Muscle of leg (tissue), 11 donors: ENCODE measurements around the gene MMP14. TPM values are rescaled to one million over a fixed set of nuclear protein-coding genes. Genes with fewer than 3 reads are reported as not detected.

Experiments used
- DNase-seq: peaks from one replicate; pipeline ENCODE4 v3.0.0; 2013
- H3K27ac ChIP-seq: one replicate; pipeline ENCODE4 v1.5.1; 2013; ENCODE audit warnings: mild to moderate bottlenecking, low read length, control low read depth
- H3K27me3 ChIP-seq: one replicate; pipeline ENCODE4 v1.6.1; 2013; ENCODE audit warnings: low read length; ENCODE audit not compliant: control insufficient read depth, insufficient read depth
- H3K36me3 ChIP-seq: one replicate; pipeline ENCODE4 v1.6.1; 2013; ENCODE audit warnings: low read length; ENCODE audit not compliant: control insufficient read depth, insufficient read depth
- H3K4me1 ChIP-seq: one replicate; pipeline ENCODE4 v1.6.1; 2013; ENCODE audit warnings: low read length; ENCODE audit not compliant: control insufficient read depth, insufficient read depth
- H3K4me3 ChIP-seq: one replicate; pipeline ENCODE4 v1.5.1; 2013; ENCODE audit warnings: low read length, control low read depth
- H3K9me3 ChIP-seq: replicated peaks from 2 replicates; pipeline ENCODE4 v1.6.1; 2013; ENCODE audit warnings: low read depth, low read length; ENCODE audit not compliant: control insufficient read depth
- WGBS: methylation state at CpG from one replicate; pipeline ENCODE4 v1.1.5; 2013; ENCODE audit warnings: missing lambda C conversion rate; ENCODE audit not compliant: insufficient coverage; 5-methylcytosine and 5-hydroxymethylcytosine counted together
- polyA plus RNA-seq, 8 donors: library from polyadenylated mRNA; unstranded; fragments of 120-200 nt; gene quantifications; one replicate each; pipeline versions ENCODE4 v1.2.1 to v1.2.3, GENCODE V29; 2013; ENCODE audit warnings: inconsistent platforms in 1 of 8, low replicate concordance in 1 of 8; ENCODE audit not compliant: insufficient read length in 8 of 8, insufficient read depth in 1 of 8
- total RNA-seq: library from RNA; stranded (reverse); fragments of 120-200 nt; gene quantifications from one replicate; pipeline ENCODE4 v1.2.4, GENCODE V29; 2013

Gene MMP14
- total and polyA plus RNA-seq, 9 donors: 108 to 315 (median 198) TPM

DNA sequence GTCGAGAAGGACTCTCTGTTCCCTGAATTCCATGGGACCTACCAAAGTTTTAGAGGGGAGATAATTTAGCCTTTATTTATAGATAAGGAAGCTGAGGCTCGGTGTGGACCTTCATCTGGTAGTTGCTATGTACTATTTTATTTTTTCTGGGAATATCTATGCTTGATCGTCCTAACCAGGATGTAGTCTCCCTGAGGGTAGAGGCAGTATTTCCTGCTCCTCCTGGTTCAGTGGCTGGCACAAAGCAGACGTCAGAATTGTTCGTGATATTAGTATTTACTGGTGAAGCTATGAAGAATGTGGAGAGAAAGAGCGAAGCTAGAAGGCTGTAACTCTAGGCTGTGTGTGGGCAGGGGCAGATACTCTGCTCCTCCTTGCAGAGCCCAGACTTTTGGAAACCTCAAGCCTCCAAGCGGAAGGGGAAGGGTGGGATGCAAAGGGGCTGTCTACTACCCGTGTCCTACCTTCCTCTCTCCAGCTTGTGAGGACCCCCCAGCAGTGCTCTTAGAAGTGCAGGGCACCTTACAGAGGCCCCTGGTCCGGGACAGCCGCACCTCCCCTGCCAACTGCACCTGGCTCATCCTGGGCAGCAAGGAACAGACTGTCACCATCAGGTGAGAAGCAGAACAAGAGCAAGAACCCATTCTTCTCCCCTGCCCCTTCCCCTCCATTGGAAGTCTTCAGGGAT is 36.6 kb downstream of the MMP14 start:
- no peak for DNase-seq
- H3K4me1 ChIP-seq: peaks cover 14% of the 10 kb centered on the region
- H3K36me3 ChIP-seq: peaks cover 46% of the 10 kb centered on the region
- no peaks in the 10 kb centered on the region for H3K27me3 ChIP-seq
- WGBS: 47% methylated on average over 6 of the region's 10 CpGs
- no peaks in the 10 kb centered on the region for H3K9me3 ChIP-seq
- peak overlapping the region; percentile 87 for H3K4me3 ChIP-seq
- H3K27ac ChIP-seq: peak overlapping the region; percentile 97

DNA sequence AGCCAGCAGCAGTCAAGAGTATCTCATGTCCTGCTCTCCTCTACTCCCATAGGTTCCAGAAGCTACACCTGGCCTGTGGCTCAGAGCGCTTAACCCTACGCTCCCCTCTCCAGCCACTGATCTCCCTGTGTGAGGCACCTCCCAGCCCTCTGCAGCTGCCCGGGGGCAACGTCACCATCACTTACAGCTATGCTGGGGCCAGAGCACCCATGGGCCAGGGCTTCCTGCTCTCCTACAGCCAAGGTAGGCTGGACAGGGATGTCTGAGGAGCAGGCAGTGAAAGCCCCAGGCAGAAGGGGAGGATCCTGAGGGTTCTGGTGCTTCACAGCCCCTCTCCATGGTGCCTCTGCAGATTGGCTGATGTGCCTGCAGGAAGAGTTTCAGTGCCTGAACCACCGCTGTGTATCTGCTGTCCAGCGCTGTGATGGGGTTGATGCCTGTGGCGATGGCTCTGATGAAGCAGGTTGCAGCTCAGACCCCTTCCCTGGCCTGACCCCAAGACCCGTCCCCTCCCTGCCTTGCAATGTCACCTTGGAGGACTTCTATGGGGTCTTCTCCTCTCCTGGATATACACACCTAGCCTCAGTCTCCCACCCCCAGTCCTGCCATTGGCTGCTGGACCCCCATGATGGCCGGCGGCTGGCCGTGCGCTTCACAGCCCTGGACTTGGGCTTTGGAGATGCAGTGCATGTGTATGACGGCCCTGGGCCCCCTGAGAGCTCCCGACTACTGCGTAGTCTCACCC is 38.8 kb downstream of the MMP14 start:
- Histone ChIP-seq H3K27ac (no peak overlapping the region), H3K36me3 (peaks cover 54% of the 10 kb centered on the region), H3K27me3 (no peaks in the 10 kb centered on the region), H3K4me1 (peaks cover 14% of the 10 kb centered on the region), H3K9me3 (no peaks in the 10 kb centered on the region), H3K4me3 (no peak overlapping the region)
- DNase-seq: no peak
- WGBS: 89% methylated on average over 15 of the region's 15 CpGs

DNA sequence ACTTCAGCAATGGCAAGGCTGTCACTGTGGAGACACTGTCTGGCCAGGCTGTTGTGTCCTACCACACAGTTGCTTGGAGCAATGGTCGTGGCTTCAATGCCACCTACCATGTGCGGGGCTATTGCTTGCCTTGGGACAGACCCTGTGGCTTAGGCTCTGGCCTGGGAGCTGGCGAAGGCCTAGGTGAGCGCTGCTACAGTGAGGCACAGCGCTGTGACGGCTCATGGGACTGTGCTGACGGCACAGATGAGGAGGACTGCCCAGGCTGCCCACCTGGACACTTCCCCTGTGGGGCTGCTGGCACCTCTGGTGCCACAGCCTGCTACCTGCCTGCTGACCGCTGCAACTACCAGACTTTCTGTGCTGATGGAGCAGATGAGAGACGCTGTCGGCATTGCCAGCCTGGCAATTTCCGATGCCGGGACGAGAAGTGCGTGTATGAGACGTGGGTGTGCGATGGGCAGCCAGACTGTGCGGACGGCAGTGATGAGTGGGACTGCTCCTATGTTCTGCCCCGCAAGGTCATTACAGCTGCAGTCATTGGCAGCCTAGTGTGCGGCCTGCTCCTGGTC is 39.4 kb downstream of the MMP14 start:
- H3K9me3 ChIP-seq: no peaks in the 10 kb centered on the region
- peaks cover 10% of the 10 kb centered on the region for H3K4me1 ChIP-seq
- 94% methylated on average over 20 of the region's 20 CpGs for WGBS
- H3K27me3 ChIP-seq: no peaks in the 10 kb centered on the region
- no peak overlapping the region for H3K27ac ChIP-seq
- H3K36me3 ChIP-seq: peaks cover 54% of the 10 kb centered on the region
- no peak overlapping the region for H3K4me3 ChIP-seq
- DNase-seq: no peak

DNA sequence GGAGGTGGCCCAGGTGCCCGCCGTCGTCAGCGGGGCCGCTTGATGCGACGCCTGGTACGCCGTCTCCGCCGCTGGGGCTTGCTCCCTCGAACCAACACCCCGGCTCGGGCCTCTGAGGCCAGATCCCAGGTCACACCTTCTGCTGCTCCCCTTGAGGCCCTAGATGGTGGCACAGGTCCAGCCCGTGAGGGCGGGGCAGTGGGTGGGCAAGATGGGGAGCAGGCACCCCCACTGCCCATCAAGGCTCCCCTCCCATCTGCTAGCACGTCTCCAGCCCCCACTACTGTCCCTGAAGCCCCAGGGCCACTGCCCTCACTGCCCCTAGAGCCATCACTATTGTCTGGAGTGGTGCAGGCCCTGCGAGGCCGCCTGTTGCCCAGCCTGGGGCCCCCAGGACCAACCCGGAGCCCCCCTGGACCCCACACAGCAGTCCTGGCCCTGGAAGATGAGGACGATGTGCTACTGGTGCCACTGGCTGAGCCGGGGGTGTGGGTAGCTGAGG is 40.7 kb downstream of the MMP14 start:
- H3K27ac ChIP-seq: no peak overlapping the region
- H3K9me3 ChIP-seq: no peaks in the 10 kb centered on the region
- no peak for DNase-seq
- peaks cover under 1% of the 10 kb centered on the region for H3K27me3 ChIP-seq
- H3K36me3 ChIP-seq: peaks cover 54% of the 10 kb centered on the region
- H3K4me3 ChIP-seq: no peak overlapping the region
- H3K4me1 ChIP-seq: peaks cover 9% of the 10 kb centered on the region
- WGBS: 92% methylated on average over 18 of the region's 22 CpGs

DNA sequence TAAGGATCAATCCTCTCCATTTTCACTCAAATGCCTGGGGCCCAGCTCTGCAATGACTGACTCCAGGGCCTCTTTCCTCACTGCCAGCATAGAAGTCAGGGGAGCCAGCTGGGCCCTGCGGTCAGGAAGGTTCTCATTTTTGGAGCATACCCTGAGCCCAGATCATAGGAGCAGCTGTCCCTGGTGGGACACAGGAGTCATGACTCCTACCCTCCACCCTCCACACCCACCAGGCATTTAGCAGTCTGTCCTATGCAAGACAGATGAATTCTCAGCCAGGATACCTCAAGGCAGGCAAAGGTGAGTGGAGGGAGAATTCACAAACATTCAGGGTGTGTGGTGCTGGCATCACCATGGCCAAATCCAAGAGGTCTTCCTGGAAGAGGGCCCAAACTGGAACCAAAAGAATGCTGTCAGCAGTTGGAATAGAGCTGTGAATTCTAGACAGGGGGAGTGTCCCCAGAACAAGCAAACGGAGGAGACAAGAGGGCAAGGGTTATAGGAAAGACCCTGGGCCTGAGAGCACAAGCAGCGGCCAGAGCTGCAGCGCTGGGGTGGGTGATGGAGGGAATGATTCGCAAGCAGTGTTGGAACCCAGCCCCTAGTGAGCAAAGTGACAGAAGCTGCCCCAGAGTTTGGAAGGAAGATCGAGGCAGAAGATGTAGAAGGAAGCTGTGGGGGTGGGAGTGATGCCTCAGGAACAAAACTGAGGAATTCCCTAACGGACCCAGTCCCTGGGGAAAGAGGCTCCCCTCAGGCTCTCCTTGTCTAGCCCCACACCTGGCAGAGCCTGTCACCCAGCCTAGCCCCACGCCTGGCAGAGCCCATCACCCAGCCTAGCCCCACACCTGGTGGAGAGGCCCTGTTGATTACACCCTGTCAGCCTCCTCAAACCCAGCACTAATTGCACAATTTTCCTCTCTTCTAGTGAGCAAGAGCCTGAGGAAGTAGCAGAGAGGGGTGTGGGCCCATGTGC is 42.2 kb downstream of the MMP14 start:
- Histone ChIP-seq H3K27me3 (peaks cover 12% of the 10 kb centered on the region), H3K4me3 (no peak overlapping the region), H3K4me1 (peaks cover 15% of the 10 kb centered on the region), H3K36me3 (peaks cover 50% of the 10 kb centered on the region), H3K27ac (no peak overlapping the region), H3K9me3 (no peaks in the 10 kb centered on the region)
- no peak for DNase-seq
- 71% methylated on average over 4 of the region's 8 CpGs for WGBS

DNA sequence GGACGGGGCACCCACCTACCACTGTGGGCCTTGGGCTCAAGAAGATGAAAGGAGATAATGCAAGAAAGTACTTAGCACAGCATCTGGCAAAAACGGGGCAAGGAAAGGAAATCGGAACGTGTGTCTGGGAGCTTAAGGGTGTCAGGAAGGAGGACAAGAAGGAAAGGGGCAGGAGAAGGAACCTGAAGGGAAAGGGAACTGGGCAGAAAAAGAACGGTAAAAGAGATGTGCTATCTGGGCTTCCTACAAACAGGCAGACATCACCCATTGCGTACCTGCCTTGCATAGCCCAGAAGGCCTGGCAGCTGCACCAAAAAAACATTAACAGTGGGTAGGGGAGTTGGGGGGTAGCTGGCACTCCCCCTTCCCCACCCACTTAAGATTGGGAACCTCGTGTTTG is 45.7 kb downstream of the MMP14 start:
- WGBS: 27% methylated on average over 4 of the region's 7 CpGs
- DNase-seq: no peak
- no peaks in the 10 kb centered on the region for H3K9me3 ChIP-seq
- peaks cover 28% of the 10 kb centered on the region for H3K4me1 ChIP-seq
- no peak overlapping the region for H3K4me3 ChIP-seq
- peaks cover 15% of the 10 kb centered on the region for H3K27me3 ChIP-seq
- H3K36me3 ChIP-seq: peaks cover 16% of the 10 kb centered on the region
- no peak overlapping the region for H3K27ac ChIP-seq

DNA sequence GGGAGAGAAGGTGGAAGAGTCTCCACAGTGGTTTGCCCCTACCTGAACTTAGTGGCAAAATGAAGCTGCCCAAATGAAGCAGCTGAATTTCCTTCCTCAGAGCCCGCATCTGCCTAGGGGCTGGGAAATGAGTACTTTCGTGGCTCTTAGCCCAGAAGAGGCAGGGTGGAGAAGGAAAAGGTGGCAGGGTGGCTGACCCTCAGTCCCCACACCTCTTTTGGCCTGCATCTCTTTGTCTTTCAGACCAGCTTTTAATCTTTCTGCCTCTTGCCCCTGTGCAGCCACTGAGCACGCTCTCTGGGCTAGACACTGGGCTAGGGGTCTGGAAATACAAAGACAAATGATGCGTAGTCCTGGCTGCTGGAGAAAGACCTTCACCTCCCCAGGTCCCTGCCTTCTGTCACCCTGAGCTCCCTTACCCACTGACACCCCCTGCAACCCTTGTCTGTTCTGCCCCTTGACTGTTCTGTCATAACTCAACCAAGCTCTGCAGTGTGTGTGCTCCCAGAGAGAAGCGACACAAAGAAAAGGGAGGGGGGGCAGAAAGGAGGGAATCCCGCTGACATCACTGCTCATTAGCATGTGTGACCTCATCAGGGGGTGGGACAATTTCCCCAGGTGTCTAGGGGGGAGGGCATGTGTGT is 46.3 kb downstream of the MMP14 start:
- Histone ChIP-seq H3K36me3 (peaks cover 11% of the 10 kb centered on the region), H3K4me1 (peaks cover 33% of the 10 kb centered on the region), H3K4me3 (no peak overlapping the region), H3K27me3 (peaks cover 15% of the 10 kb centered on the region), H3K9me3 (no peaks in the 10 kb centered on the region), H3K27ac (no peak overlapping the region)
- peak; percentile 45 for DNase-seq
- 75% methylated on average over 2 of the region's 6 CpGs for WGBS

DNA sequence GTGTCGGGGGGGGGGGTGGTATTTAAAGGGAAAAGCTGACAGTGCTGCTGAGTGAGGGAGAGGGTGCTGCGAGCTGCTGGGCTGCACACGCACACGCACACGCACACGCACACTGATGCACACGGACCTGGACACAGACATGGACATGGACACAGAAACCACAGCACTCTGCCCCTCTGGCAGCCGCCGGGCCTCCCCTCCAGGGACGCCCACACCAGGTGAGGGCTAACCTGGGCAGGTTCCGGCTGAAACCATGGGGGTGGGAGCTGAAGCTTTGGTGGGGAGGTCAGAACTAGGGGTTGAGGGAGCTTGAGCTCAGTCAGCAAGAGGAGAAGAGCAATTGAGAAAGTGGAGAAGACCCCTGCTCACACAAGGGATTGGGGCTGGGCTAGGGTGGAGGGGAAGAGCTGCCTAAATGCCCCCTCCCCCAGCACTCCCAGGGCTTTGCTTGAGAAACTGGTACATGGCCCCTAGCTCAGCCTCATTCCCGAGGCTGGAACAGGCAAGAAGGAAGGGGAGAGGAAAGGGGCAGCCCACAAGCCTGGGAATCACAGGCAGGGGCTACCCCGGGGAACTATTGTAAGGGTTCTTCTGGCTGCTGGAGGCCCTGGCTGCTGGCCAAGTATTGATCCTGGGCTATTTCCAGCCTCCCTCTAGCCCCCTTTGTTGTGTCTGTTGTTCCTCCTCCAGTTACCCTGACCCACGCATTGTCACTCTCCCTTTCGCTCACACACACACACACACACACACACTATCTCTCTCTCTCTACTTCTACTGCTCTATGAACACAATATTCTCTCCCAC is 47.0 kb downstream of the MMP14 start, which contains the start of gene REM2:
Gene REM2 (plus strand): TSS at position 50 of the 804 bp plus-strand sequence. CDS start 66 bp downstream, at position 116.
- 25% methylated on average over 8 of the region's 15 CpGs for WGBS
- Histone ChIP-seq H3K27ac (no peak within 1 kb of the TSS), H3K4me1 (peaks cover 41% of the 10 kb centered on the region), H3K9me3 (no peaks in the 10 kb centered on the region), H3K4me3 (no peak within 1 kb of the TSS), H3K27me3 (peaks cover 15% of the 10 kb centered on the region), H3K36me3 (peaks cover 3% of the 10 kb centered on the region)
- DNase-seq: no peak
